Keratinocyte (primary cell): ENCODE results near the gene ANKHD1. TPM values are rescaled to one million over a fixed set of nuclear protein-coding genes. Genes with fewer than 3 reads are reported as not detected.

Source experiments
- DNase-seq: peaks from one replicate; pipeline ENCODE4 v3.0.0-alpha.2; 2011; ENCODE audit warnings: low read depth, missing footprints, low spot score
- FAIRE-seq: peaks from 2 replicates; lab custom pipeline; 2011; peaks lifted over from hg19 to GRCh38; lab: Jason Lieb, UNC
- H2AFZ ChIP-seq: 2 replicates; pipeline ENCODE4 v1.6.0; 2012; ENCODE audit warnings: low read length, control low read depth, inconsistent platforms; ENCODE audit not compliant: control insufficient read depth
- H3K27ac ChIP-seq: 2 replicates; pipeline ENCODE4 v1.5.1; 2011; ENCODE audit warnings: low read length; ENCODE audit not compliant: control insufficient read depth, insufficient read depth
- H3K27me3 ChIP-seq: 3 replicates; pipeline ENCODE4 v1.6.0; 2011; ENCODE audit warnings: low read length; ENCODE audit not compliant: control insufficient read depth, insufficient read depth; ENCODE audit errors: extremely low read depth
- H3K36me3 ChIP-seq, 2 experiments: 2 replicates in 1 of 2; 3 replicates in 1 of 2; pipeline ENCODE4 v1.5.1; 2011; ENCODE audit warnings: low read length in 2 of 2, mild to moderate bottlenecking in 1 of 2; ENCODE audit not compliant: control insufficient read depth in 2 of 2, insufficient read depth in 2 of 2; ENCODE audit errors: extremely low read depth in 1 of 2
- H3K4me1 ChIP-seq: 3 replicates; pipeline ENCODE4 v1.5.1; 2011; ENCODE audit warnings: low read length; ENCODE audit not compliant: control insufficient read depth, insufficient read depth; ENCODE audit errors: extremely low read depth
- H3K4me2 ChIP-seq: 3 replicates; pipeline ENCODE4 v1.6.0; 2011; ENCODE audit warnings: low read depth, low read length; ENCODE audit not compliant: control insufficient read depth, insufficient read depth; ENCODE audit errors: extremely low read depth
- H3K4me3 ChIP-seq, 3 experiments: fragments of 200-600 bp in 1 of 3; sonication (generic) in 1 of 3; 2 replicates in 2 of 3; 3 replicates in 1 of 3; pipeline ENCODE4 v1.5.1; 2011 to 2016; ENCODE audit warnings: low read length in 3 of 3, mild to moderate bottlenecking in 3 of 3, control low read depth in 2 of 3, inconsistent platforms in 1 of 3, low read depth in 1 of 3, mixed read lengths in 1 of 3, mixed run types in 1 of 3, moderate library complexity in 1 of 3; ENCODE audit not compliant: control insufficient read depth in 2 of 3, insufficient read depth in 2 of 3; ENCODE audit errors: extremely low read depth in 1 of 3
- H3K79me2 ChIP-seq: 2 replicates; pipeline ENCODE4 v1.6.0; 2012; ENCODE audit warnings: low read length; ENCODE audit not compliant: control insufficient read depth, insufficient read depth
- H3K9ac ChIP-seq: 3 replicates; pipeline ENCODE4 v1.6.0; 2011; ENCODE audit warnings: low read length; ENCODE audit not compliant: control insufficient read depth, insufficient read depth; ENCODE audit errors: extremely low read depth
- H3K9me1 ChIP-seq: 3 replicates; pipeline ENCODE4 v1.6.0; 2011; ENCODE audit warnings: low read length; ENCODE audit not compliant: control insufficient read depth, insufficient read depth; ENCODE audit errors: extremely low read depth
- H3K9me3 ChIP-seq: 2 replicates; pipeline ENCODE4 v1.5.1; 2012; ENCODE audit warnings: low read depth, low read length; ENCODE audit not compliant: control insufficient read depth
- H4K20me1 ChIP-seq: 3 replicates; pipeline ENCODE4 v1.6.0; 2011; ENCODE audit warnings: low read length; ENCODE audit not compliant: control insufficient read depth, insufficient read depth; ENCODE audit errors: extremely low read depth
- EZH2 ChIP-seq: IDR thresholded peaks from one replicate; pipeline ENCODE4 v1.6.1; 2012; ENCODE audit warnings: inconsistent platforms, mild to moderate bottlenecking, low read length, moderate library complexity
- dilution Hi-C: fragments of 300-500 bp; cut with MboI; formaldehyde crosslinking; loops from one replicate; pipeline ENCODE4 v1.7.0; 2020; ENCODE audit warnings: low sequenced_read_pairs; ENCODE audit not compliant: extremely low pct_ligation_motif_present
- polyA plus RNA-seq, 5 experiments: library from polyadenylated mRNA; depleted of rRNA in 3 of 5; stranded (reverse) in 3 of 5; stranded (forward) in 1 of 5; unstranded in 1 of 5; fragments of >200 nt; gene quantifications; 1 replicate in 1 of 5; 2 replicates in 3 of 5; 3 replicates in 1 of 5; pipeline versions ENCODE4 v1.2.1 to v1.2.3, GENCODE V29; 2011 to 2012; ENCODE audit warnings: missing spikeins in 2 of 5, low read depth in 1 of 5, low replicate concordance in 1 of 5
- TF ChIP-seq, protein P1 (sequence below), 3 experiments: IDR thresholded peaks in 1 of 3; conservative IDR thresholded peaks in 1 of 3; optimal IDR thresholded peaks in 1 of 3; 2 replicates in 2 of 3; 3 replicates in 1 of 3; pipeline versions ENCODE3 to v1.5.1; 2011; ENCODE audit warnings: low read length in 3 of 3, mild to moderate bottlenecking in 3 of 3, moderate library complexity in 2 of 3, control low read depth in 1 of 3, inconsistent platforms in 1 of 3; ENCODE audit not compliant: insufficient read depth in 2 of 3; ENCODE audit errors: extremely low read depth in 1 of 3

ANKHD1 gene
- polyA plus RNA-seq, 1 donor (not counting 4 experiments of a cell fraction or from before 2014, with no cell fraction given): 65.9 TPM

DNA sequence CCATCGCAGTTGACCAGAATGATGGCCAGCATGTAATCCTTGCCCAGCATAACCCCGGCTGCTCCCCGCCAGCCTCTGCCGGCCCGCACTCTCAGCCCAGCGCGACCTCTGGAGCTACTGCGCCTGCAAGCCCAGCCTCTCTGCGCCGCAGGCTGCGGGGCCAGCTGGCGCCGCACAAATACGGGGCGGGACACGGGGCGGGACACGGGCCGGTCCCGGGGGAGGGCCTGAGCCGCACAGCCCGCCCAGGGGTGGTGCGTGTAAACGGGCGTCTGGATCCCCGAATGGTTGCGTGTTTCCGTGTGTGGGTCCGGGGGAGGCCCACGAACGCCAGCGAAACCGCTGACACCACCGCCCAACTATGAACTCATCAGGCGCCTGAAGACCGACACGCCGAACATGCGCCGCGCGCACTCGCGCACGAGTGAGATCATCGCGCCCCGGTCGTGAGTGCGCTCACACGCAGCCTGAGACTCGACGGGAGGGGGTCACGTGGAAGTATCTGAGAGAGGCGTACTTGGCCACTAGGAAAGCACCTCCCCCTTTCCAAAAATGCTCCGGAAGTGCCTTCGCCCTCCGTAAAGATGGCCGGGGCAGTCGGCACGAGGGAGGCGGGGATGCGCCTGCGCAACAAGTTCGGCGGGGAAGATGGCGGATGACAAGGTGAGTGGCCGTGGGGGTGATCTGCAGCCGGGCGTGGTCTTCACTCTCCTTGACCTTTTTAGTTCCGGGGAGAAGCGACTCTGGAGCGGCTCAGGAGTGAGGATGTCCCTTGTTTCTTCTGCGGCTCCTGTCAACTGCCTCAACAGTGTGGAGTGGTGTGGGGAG is 162.8 kb downstream of the ANKHD1 start, which contains the start of the genes APBB3 and SLC35A4:
TSS of gene APBB3 (minus strand) at position 403 of the 828 bp plus-strand sequence. CDS start at position 50, 353 bp downstream.
TSS of gene SLC35A4 (plus strand) at position 633 of the 828 bp plus-strand sequence. CDS start 2,342 bp downstream, outside the sequence.
- peaks cover 23% of the 10 kb centered on the region for H3K4me1 ChIP-seq
- H2AFZ ChIP-seq: peak within 1 kb of the TSS; percentile 87
- FAIRE-seq (peak; percentile 71), DNase-seq (peak; percentile 92)
- H3K4me3 ChIP-seq: peak within 1 kb of the TSS; percentile 73 to 95 (median 87)
- H4K20me1 ChIP-seq: no peaks in the 10 kb centered on the region
- peak within 1 kb of the TSS; percentile 93 for H3K4me2 ChIP-seq
- no peaks in the 10 kb centered on the region for H3K9me3 ChIP-seq
- dilution Hi-C loops: no loop called here
- no peak for TF ChIP-seq EZH2
- TF ChIP-seq, protein P1, sequence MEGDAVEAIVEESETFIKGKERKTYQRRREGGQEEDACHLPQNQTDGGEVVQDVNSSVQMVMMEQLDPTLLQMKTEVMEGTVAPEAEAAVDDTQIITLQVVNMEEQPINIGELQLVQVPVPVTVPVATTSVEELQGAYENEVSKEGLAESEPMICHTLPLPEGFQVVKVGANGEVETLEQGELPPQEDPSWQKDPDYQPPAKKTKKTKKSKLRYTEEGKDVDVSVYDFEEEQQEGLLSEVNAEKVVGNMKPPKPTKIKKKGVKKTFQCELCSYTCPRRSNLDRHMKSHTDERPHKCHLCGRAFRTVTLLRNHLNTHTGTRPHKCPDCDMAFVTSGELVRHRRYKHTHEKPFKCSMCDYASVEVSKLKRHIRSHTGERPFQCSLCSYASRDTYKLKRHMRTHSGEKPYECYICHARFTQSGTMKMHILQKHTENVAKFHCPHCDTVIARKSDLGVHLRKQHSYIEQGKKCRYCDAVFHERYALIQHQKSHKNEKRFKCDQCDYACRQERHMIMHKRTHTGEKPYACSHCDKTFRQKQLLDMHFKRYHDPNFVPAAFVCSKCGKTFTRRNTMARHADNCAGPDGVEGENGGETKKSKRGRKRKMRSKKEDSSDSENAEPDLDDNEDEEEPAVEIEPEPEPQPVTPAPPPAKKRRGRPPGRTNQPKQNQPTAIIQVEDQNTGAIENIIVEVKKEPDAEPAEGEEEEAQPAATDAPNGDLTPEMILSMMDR (optimal IDR thresholded peaks at IDR 0.05 in 1 of 3, IDR thresholded peaks at IDR 0.05 in 1 of 3, conservative IDR thresholded peaks at IDR 0.05 in 1 of 3; ENCODE audit: extremely low read depth in 1 of 3, insufficient read depth in 2 of 3, low read length in 3 of 3): no peak
- H3K27ac ChIP-seq: peak within 1 kb of the TSS; percentile 93
- H3K36me3 ChIP-seq: peaks cover 16 to 23% of the 10 kb centered on the region in 2 experiments
- no peaks in the 10 kb centered on the region for H3K27me3 ChIP-seq
- peaks cover 26% of the 10 kb centered on the region for H3K79me2 ChIP-seq
- H3K9me1 ChIP-seq: no peaks in the 10 kb centered on the region
- H3K9ac ChIP-seq: peak within 1 kb of the TSS; percentile 93

DNA sequence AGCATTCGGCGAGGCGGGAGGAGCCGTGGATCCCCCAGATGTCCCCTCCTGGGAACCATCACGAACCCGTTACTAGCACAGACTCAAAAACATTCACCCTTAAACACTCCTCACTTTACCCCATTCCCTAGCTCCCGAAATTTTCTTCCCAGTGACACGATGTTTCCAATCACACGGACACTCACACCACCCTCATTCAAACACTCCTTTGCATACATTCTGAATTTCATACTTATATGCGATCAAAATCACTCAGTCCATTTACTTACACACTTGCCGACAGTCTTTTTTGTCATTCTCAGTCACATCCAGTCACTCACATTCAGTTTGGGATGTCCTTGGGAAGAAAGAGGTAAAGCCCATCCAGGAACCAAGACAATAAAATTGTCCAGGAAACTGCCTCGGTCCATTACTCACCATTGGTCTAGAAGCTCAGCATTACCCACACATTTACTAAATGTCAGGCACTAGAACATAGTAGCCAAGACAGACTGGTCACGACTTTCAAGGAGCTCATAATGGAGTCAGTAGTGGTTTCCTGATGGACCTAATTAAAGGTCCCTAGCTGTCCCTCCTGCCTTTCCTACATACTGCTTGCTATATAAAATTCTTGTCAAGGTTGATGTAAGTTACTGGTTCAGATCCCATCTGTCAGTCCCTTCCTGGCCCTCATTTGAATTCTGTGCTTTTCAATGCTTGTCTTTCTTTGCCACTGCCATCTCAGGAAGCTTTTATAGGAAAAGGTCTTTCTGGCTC is 163.6 kb downstream of the ANKHD1 start:
- TF ChIP-seq, protein P1 (optimal IDR thresholded peaks at IDR 0.05 in 1 of 3, IDR thresholded peaks at IDR 0.05 in 1 of 3, conservative IDR thresholded peaks at IDR 0.05 in 1 of 3; ENCODE audit: extremely low read depth in 1 of 3, insufficient read depth in 2 of 3, low read length in 3 of 3): no peak
- no peak for TF ChIP-seq EZH2
- H3K4me2 ChIP-seq: peak overlapping the region; percentile 90
- H3K27me3 ChIP-seq: no peaks in the 10 kb centered on the region
- peak overlapping the region; percentile 93 for H3K27ac ChIP-seq
- peak overlapping the region; percentile 87 for H2AFZ ChIP-seq
- dilution Hi-C loops: no loop called here
- H3K9me3 ChIP-seq: no peaks in the 10 kb centered on the region
- peak overlapping the region; percentile 93 for H3K9ac ChIP-seq
- H3K36me3 ChIP-seq: peaks cover 16 to 23% of the 10 kb centered on the region in 2 experiments
- peaks cover 23% of the 10 kb centered on the region for H3K4me1 ChIP-seq
- DNase-seq: no peak
- H3K4me3 ChIP-seq: peak overlapping the region; percentile 73 to 95 (median 87)
- no peak for FAIRE-seq
- H4K20me1 ChIP-seq: no peaks in the 10 kb centered on the region
- H3K79me2 ChIP-seq: peaks cover 26% of the 10 kb centered on the region
- H3K9me1 ChIP-seq: no peaks in the 10 kb centered on the region
